Endometrium (tissue), 2 donors: Measurements from ENCODE around the gene ARHGAP8.

Experiments
- FAIRE-seq: peaks from 2 replicates; lab custom pipeline; 2012; peaks lifted over from hg19 to GRCh38; lab: Jason Lieb, UNC
- donor health status: control.
- donor health status: control.

ARHGAP8 gene

DNA sequence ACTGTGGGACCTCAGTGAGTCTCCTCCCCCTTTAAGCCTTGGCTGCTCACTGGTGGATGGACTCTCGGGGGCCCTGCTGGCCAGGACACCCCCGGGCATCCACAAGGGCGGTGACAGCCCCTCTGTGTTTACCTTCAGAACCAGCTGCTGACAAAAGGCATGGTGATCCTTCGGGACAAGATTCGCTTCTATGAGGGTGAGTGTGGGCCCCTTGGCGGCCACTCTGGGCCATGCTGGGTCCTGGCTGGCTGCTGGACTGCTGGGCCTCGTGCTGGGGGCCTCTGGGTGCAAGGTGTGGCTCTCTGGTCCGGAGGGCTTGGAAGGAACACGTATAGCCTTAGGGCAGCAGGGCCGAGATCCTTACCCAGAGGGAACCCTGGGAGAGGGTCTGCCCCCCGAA lies 25.9 kb upstream of the ARHGAP8 start:
- no peak for FAIRE-seq

GRCh38 chr22:44727148-44727547 lies 25.2 kb upstream of the ARHGAP8 start:
- no peak for FAIRE-seq

- FAIRE-seq = no peak
Observed at GRCh38 chr22:44727709-44728108, 24.7 kb upstream of the ARHGAP8 start.

DNA sequence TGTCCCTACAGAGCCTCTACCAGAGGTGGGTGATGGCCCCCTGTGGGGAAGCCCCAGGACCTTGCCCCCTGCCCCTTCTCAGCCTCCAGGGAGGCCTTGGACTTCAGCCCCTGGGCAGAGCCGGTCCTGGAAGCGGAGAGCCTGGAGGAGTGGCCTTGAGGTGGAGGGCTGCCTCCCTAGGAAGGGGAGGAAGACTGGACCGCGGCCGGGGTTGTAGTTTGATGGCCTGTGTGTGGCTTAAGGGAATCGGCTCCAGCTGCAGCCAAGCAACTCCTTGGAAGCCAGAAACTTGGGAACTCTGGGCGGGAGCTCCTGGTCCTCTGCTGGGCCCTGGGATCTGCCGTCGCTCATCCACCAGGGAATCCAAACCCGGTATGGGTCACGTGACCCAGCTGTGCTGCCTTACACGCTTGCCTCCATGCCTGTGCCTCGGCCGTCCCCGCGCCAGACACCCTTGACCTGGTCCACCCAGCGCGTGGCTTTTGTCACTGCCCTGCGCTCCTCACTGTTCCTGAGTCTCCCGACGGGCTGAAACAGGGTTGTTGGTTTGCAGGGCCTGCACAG lies 23.5 kb upstream of the ARHGAP8 start:
- no peak for FAIRE-seq

DNA sequence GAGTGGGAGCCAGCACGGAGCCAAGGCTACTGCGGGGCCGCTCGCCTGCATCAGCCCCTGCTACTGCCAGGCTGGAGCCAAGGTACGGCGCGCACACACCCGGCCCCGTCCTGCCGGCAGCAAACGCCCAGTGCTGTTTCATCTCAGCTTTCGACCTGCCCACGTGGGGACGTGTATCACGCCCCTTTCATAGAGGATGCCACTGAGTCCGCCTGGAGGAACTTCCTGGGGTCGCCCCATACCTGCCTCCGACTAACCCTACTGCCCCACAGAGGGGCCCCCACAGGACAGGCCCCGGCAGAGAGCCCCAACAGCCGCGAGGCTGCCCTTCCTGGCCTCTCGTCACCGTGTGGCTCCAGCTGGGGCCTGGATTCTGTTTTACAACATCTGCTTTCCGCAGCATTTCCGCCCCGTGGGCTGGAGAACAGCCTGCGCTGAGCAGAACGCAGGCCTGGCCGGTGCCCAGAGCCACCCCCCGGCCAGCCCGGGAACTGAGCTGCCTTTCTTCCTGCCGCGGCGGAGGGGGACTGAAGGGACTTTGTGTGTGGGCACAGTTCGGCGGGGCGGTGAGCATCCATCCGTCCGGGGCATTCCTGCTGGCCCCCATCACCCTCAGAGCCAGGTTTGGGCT lies 22.9 kb upstream of the ARHGAP8 start:
- FAIRE-seq = no peak

DNA sequence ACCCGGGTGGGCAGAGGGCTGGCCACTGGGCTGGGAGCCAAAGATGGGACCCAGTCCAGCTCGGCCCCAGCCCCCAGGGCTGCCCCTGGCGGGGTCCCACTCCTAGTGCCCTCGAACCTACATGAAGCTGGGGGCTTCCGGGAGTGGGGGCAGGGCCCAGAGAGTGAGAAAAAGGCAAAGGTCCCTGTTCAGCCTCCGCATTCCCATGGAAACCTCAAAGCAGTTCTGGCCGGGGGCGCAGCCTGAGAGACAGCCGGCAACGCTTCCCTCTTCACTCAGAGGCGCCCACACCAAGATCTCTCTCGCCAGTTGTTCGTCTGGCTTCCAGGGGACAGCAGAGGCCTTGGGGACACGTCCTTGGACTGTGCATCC lies 22.4 kb upstream of the ARHGAP8 start:
- FAIRE-seq = no peak

DNA sequence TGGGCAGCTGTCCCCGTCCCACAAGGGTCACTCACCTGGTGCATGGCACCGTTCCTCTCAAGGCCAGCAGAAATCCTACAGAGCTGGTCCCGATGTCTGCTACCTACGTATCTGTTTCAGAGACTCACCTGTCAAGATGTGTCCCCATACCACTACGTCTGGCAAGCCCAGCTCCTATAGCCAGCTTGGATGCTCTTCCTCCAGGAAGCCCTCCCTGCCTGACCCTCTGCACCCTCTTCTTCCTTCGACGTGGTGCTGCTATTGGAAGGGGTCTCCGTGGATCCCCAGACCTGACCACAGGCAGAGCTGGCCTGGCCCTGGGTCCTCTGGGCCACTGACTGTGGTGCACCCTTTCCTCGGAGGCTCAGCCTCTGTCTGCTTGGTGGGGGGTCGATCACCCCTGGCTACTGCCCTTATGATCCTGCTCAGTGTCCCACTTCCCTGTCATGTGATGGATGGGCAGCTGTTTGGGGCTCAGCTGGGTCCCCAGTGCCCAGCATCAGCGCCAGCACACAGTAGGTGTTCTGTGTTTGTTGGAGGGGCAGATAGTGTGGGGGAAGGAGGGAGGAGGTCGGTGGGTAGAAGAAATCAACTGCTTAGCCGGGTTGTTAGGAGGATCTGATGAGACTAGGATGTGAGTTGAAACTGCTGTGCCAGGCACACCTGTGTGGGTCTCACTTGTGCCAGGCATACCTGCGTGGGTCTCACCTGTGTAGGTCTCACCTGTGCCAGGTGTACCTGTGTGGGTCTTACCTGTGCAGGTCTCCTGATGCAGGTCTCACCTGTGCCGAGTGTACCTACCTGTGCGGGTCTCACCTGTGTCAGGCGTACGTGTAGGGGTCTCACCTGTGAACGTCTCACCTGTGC lies 21.7 kb upstream of the ARHGAP8 start:
- FAIRE-seq = no peak

DNA sequence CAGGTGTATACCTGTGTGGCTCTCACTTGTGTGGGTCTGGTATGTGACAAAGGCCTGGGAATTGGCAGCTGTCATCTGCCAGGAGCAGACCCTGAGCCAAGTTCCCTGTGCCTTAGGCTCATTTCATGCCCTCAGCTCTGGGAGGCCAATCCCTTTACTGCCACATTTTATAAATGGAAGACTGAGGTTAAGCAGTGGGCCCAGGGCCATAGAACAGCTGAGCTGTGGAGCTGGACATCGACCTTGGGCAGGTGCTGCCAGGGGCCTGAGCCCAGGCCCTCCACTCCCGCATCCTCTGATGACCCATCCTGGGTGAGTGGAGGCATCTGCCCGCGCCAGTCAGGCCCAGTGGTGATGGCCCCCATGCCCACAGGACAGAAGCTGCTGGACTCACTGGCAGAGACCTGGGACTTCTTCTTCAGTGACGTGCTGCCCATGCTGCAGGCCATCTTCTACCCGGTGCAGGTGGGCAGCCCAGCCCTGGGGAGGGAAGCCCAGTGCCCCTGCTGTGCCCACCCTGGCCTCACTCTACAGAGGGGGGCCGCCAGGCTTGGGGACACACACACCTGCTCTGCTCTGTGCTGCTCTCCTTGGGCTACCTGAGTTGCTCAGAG lies 20.9 kb upstream of the ARHGAP8 start:
- FAIRE-seq = no peak

DNA sequence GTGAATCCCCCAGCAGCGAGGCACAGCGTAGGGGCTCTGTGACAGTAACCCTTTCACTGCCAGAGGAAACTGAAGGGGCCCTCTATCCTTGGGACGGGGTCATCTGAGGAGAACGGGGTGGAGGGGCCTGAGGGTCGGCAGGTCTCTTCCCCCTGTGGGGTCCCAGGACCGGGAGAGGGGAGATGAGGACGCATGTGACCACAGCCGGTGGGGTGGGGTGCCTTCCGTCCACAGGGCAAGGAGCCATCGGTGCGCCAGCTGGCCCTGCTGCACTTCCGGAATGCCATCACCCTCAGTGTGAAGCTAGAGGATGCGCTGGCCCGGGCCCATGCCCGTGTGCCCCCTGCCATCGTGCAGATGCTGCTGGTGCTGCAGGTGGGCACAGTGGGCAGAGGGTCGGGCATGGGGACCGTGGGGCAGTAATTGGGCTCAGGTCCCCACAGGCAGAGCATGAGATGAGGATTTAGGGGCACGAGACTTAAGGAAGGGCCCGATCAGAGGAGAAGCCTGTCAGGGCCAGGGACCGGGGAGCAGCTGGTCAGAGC lies 20.3 kb upstream of the ARHGAP8 start:
- no peak for FAIRE-seq

DNA sequence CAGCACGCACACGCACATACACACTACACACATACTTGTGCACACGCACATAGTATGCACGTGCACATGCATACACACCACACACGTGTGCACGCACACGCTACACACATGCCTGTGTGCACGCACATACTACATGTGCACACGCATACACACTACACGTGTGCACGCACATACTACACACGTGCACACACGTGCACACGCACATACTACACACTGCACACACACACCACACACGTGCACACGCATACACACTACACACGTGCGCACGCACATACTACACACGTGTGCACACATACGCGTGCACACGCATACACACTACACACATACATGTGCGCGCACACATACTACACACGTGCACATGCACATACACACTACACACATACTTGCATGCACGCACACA lies 19.7 kb upstream of the ARHGAP8 start:
- FAIRE-seq = no peak

DNA sequence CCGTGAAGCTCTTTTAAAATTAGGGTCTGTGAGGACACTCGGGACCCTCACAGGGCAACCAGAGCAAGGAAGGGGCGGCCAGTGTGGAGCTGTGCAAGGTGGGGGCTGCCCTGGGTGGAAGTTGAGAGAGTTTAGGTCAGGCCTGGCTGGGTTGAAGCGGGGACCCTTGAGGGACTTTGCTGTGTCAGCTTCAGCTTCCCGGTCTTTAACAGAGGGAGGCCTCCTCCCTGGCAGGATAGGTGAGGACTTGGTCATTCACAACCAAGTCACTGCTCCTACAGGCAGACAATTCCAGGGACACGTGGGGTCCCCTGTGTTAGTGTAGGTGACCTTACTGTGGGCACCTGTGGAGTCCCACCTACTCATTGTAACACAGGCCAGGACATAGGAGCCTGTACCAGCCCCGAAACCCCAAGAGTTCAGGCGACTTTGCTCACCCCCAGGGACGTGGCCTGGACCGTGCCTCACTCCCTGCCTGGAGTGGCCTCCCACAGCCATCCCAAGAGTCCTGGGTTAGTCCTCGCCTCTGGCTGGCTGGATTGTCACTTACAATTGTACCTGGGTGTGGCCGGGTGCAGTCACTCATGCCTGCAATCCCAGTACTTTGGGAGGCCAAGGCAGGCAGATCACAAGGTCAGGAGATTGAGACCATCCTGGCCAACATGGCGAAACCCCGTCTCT lies 18.8 kb upstream of the ARHGAP8 start:
- FAIRE-seq = no peak

DNA sequence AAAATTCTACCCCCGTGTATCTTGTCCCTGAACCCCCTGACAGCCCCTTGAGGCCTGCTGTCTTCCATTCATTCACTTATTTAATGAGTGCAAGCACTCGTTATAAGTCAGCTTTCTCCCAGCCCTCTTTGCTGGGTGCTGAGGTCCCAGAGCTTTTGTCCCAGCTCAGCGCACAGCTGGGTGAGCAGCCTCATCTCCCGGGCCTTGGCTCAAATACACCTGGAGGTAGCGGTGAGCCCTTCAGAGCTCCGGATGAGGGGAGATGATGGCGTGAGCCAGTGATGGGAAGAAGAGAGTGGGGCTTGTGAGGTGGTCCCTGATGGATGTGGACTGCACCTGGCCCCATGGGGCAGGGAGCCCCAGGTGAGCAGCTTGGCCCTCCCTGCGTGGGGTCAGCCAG lies 18.1 kb upstream of the ARHGAP8 start:
- no peak for FAIRE-seq

DNA sequence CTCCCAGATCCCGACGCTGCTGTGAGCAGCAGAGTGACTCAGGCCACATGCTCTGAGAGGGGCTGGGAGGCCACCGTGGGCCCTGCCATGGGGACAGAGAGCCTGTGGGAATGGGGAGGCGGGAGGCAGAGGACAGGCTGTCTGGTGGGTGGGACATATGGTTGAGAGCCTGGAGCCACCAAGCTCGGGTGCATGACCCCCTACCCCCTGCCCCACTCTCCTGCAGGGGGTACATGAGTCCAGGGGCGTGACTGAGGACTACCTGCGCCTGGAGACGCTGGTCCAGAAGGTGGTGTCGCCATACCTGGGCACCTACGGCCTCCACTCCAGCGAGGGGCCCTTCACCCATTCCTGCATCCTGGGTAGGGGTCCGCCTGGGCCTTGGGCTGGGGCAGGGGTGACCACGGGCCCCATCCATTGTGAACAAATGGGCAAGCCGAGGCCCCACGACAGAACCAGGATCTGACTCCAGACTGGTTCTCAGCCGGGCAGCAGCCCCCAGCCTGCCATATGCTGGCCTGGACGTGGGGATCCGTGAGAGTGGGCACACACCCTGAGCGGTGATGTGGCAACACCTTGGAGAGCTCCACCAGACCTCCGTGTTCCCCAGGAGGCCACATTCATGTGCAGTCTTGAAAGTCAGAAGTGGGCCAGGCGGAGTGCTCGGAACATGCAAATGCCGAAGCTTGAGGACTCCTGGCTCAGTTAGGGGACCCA lies 17.4 kb upstream of the ARHGAP8 start:
- no peak for FAIRE-seq

DNA sequence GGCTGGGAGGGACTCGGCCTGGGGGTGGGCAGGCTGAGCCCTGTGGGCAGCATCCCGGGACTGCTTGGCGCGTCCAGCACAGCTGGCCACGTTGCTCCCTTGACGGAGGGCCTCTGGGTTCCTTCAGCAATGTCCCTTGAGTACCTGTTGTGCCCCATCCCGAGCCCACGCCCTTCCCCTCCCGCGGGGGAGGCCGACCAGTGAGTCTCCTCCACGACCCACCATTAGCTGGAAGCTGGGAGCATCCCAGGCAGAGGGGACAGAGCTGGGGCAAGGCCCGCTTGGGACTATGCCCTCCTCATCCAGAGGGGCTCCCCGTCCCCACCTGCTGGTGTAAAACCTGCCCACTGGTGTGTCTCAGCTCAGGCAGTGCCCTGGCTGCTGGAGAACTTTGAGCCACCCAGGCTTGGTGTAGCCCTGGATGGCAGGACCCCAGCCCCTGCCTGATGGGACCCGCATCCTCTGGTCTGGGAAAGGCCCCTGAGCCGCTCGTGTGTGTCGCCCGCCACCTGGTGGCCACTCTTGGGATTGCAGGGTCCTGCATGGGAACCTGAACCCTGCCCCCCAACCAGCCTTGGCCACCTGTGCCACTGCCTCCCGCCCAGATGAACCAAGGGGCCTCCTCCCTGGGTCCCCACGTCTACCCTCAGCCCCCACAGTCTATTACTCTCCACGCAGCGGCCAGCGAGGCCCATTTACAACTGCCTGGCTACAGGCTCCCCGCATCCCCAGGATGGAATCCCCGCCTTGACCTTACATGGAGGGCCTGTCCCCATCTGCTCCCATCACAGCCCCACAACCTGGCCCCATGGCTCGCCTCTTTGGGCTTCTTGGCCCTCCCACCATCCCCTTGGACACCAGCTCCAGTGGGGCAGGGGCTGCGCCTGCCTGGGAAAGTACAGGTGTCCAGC lies 16.6 kb upstream of the ARHGAP8 start:
- no peak for FAIRE-seq

GRCh38 chr22:44736581-44737405 lies 15.6 kb upstream of the ARHGAP8 start:
- FAIRE-seq = no peak

GRCh38 chr22:44737406-44738346 lies 14.7 kb upstream of the ARHGAP8 start:
- FAIRE-seq = no peak

DNA sequence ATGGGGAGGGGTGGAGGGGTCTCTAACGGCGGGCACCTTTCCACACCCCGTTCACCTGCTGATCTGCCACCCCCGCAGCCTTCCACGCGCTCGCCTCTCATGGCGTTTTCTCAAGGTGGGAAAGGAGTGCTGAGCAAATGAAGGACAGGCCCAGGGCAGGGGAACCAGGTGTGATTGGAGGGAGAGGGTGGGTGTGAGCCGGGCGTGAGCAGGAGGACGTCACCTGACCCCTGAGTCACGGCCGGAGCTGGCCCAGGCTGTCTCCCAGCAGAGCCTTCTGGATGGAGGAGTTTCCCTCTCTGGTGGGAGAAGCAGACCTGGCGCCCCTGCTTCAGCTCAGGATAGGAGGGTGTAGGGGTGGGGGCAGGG lies 14.0 kb upstream of the ARHGAP8 start:
- FAIRE-seq = no peak

DNA sequence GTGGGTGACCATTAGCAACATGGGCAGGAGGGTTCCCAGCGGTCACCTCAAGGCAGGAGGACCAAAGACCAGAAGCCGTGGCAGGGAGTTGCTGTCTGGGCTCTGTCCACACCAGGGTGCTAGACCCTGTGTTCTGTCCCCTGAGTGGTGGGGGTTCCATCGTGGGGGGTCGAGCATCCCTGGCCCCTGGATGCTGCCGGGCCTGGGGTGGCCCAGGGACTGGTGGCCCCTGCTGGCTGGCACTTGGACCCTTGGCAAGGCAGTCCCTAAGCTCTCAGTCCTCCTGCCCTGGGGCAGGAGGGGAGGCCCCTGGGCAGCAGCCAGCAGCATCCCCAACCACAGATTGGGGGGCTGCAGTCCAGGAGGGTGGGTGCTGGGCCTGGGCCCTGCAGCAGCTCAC lies 13.4 kb upstream of the ARHGAP8 start:
- FAIRE-seq = no peak
